ENCODE measurements around the gene SLAMF6. TPM values are rescaled to one million over a fixed set of nuclear protein-coding genes. Genes with fewer than 3 reads are reported as not detected.

SLAMF6 gene
- total RNA-seq, 4 donors from 2014 or later, result 0.23 to 2.7 (median 1.1) TPM

- WGBS, 2 donors, result 72 to 76% methylated on average over 4 of the region's 4 CpGs
- intact Hi-C loops (cut with DNase I; ENCODE audit: low total_unique reads), result no loop called here
- no peak overlapping the region for H3K4me3 ChIP-seq (ENCODE audit: low read depth, poor library complexity, severe bottlenecking)
- no peak for DNase-seq (ENCODE audit: low spot score in 2 of 2)
- no peak for TF ChIP-seq POLR2A (IDR thresholded peaks at IDR 0.05)
- TF ChIP-seq CTCF (IDR thresholded peaks at IDR 0.05), result no peak
Measured at GRCh38 chr1:160553778-160554177, 30.7 kb upstream of the SLAMF6 start.

- H3K4me3 ChIP-seq (ENCODE audit: low read depth, poor library complexity, severe bottlenecking), result no peak overlapping the region
- no peak for DNase-seq (ENCODE audit: low spot score in 2 of 2)
- 81 to 85% methylated on average over 2 of the region's 2 CpGs for WGBS, 2 donors
- TF ChIP-seq POLR2A (IDR thresholded peaks at IDR 0.05) (no peak), CTCF (IDR thresholded peaks at IDR 0.05) (no peak)
- intact Hi-C loops (cut with DNase I; ENCODE audit: low total_unique reads), result no loop called here
Measured at GRCh38 chr1:160552425-160552824, 29.4 kb upstream of the SLAMF6 start.

- intact Hi-C loops (cut with DNase I; ENCODE audit: low total_unique reads), result no loop called here
- no peak overlapping the region for H3K4me3 ChIP-seq (ENCODE audit: low read depth, poor library complexity, severe bottlenecking)
- 76 to 77% methylated on average over 5 to 6 of the region's 6 CpGs for whole genome bisulfite sequencing, 2 donors
- TF ChIP-seq POLR2A (IDR thresholded peaks at IDR 0.05) (no peak), CTCF (IDR thresholded peaks at IDR 0.05) (no peak)
- DNase-seq (ENCODE audit: low spot score in 2 of 2), result no peak
Measured at GRCh38 chr1:160550572-160551034, 27.5 kb upstream of the SLAMF6 start.

- no peak for TF ChIP-seq CTCF (IDR thresholded peaks at IDR 0.05)
- TF ChIP-seq POLR2A (IDR thresholded peaks at IDR 0.05), result no peak
- intact Hi-C loops (cut with DNase I; ENCODE audit: low total_unique reads), result no loop called here
- no peak overlapping the region for H3K4me3 ChIP-seq (ENCODE audit: low read depth, poor library complexity, severe bottlenecking)
- DNase-seq (ENCODE audit: low spot score in 2 of 2), result no peak
- 81 to 89% methylated on average over 3 of the region's 3 CpGs for WGBS, 2 donors
Measured at GRCh38 chr1:160549665-160550006, 26.6 kb upstream of the SLAMF6 start.

- no peak overlapping the region for H3K4me3 ChIP-seq (ENCODE audit: low read depth, poor library complexity, severe bottlenecking)
- TF ChIP-seq POLR2A (IDR thresholded peaks at IDR 0.05) (no peak), CTCF (IDR thresholded peaks at IDR 0.05) (no peak)
- intact Hi-C loops (cut with DNase I; ENCODE audit: low total_unique reads), result no loop called here
- WGBS, 2 donors, result 72 to 76% methylated on average over 5 of the region's 5 CpGs
- no peak for DNase-seq (ENCODE audit: low spot score in 2 of 2)
Measured at GRCh38 chr1:160548960-160549664, 26.1 kb upstream of the SLAMF6 start.

GRCh38 chr1:160548183-160548582, 25.1 kb upstream of the SLAMF6 start:
- 75 to 82% methylated on average over 3 of the region's 3 CpGs for WGBS, 2 donors

More at GRCh38 chr1:160548183-160548582, 25.1 kb upstream of the SLAMF6 start:
- H3K4me3 ChIP-seq (ENCODE audit: low read depth, poor library complexity, severe bottlenecking), result no peak overlapping the region
- no peak for DNase-seq (ENCODE audit: low spot score in 2 of 2)
- intact Hi-C loops (cut with DNase I; ENCODE audit: low total_unique reads), result no loop called here
- TF ChIP-seq CTCF (IDR thresholded peaks at IDR 0.05) (no peak), POLR2A (IDR thresholded peaks at IDR 0.05) (no peak)

All from lower leg skin (tissue), 4 donors.